HEK293 (cell line): ENCODE data around the gene TYRO3.

Source experiments
- CTCF ChIA-PET: fragments of 350-600 bp; formaldehyde crosslinking; extraction: SDS; loops from one replicate; lab custom pipeline; 2021; ENCODE audit warnings: antibody characterized with exemption; lab: Yijun Ruan, JAX
- POLR2A ChIA-PET: fragments of 300-600 bp; formaldehyde crosslinking; extraction: SDS; loops from one replicate; lab custom pipeline; 2020; ENCODE audit warnings: antibody characterized with exemption, inconsistent platforms; lab: Yijun Ruan, JAX
- H3K27ac ChIP-seq: fragments of 200-500 bp; sonication (Bioruptor generic); 2 replicates; pipeline ENCODE4 v1.5.1; 2014; ENCODE audit warnings: low read depth, low read length, control low read depth, inconsistent platforms; ENCODE audit errors: extremely low read depth
- H3K36me3 ChIP-seq, 2 experiments: fragments of 200-500 bp in 1 of 2; sonication (Bioruptor generic) in 1 of 2; 1 replicate in 1 of 2; 2 replicates in 1 of 2; pipeline ENCODE4 v1.5.1; 2014 to 2017; ENCODE audit warnings: inconsistent platforms in 2 of 2, low read length in 2 of 2; ENCODE audit not compliant: control insufficient read depth in 2 of 2, insufficient read depth in 1 of 2
- H3K4me1 ChIP-seq: fragments of 200-500 bp; sonication (Bioruptor generic); 2 replicates; pipeline ENCODE4 v1.5.1; 2014; ENCODE audit warnings: mild to moderate bottlenecking, low read length, inconsistent platforms; ENCODE audit not compliant: control insufficient read depth, insufficient read depth
- H3K4me3 ChIP-seq: 2 replicates; pipeline ENCODE4 v1.5.1; 2011; ENCODE audit warnings: low read depth, mild to moderate bottlenecking, control low read depth, low read length, moderate library complexity
- H3K9me3 ChIP-seq: fragments of 200-500 bp; sonication (Bioruptor generic); 2 replicates; pipeline ENCODE4 v1.5.1; 2014; ENCODE audit warnings: low read depth, low read length, inconsistent platforms; ENCODE audit not compliant: control insufficient read depth, insufficient read depth
- ATF2 ChIP-seq: fragments of 450-650 bp; formaldehyde crosslinking; IDR thresholded peaks from 2 replicates; pipeline ENCODE4 v1.5.1; 2016; ENCODE audit warnings: missing biosample characterization, missing genetic modification characterization, low read depth
- BCL6B ChIP-seq: fragments of 450-650 bp; formaldehyde crosslinking; IDR thresholded peaks from 2 replicates; pipeline ENCODE4 v1.5.1; 2017; ENCODE audit warnings: missing biosample characterization, missing genetic modification characterization
- EGR2 ChIP-seq: fragments of 450-650 bp; formaldehyde crosslinking; IDR thresholded peaks from 2 replicates; pipeline ENCODE4 v1.5.1; 2016; ENCODE audit warnings: low read depth, missing biosample characterization, missing genetic modification characterization
- ELK4 ChIP-seq: IDR thresholded peaks from 2 replicates; pipeline ENCODE4 v1.6.1; 2011; ENCODE audit warnings: mild to moderate bottlenecking, low read depth, low read length, borderline replicate concordance
- FEZF1 ChIP-seq: fragments of 450-650 bp; formaldehyde crosslinking; IDR thresholded peaks from 2 replicates; pipeline ENCODE4 v1.5.1; 2016; ENCODE audit warnings: missing biosample characterization, missing genetic modification characterization
- GLIS1 ChIP-seq: fragments of 450-650 bp; formaldehyde crosslinking; IDR thresholded peaks from 2 replicates; pipeline ENCODE4 v1.5.1; 2016; ENCODE audit warnings: missing biosample characterization, missing genetic modification characterization
- KLF10 ChIP-seq: fragments of 450-650 bp; IDR thresholded peaks from 2 replicates; pipeline ENCODE4 v1.5.1; 2018; ENCODE audit warnings: missing biosample characterization, mild to moderate bottlenecking, missing genetic modification characterization
- MZF1 ChIP-seq: fragments of 450-650 bp; formaldehyde crosslinking; IDR thresholded peaks from 2 replicates; pipeline ENCODE4 v1.5.1; 2017; ENCODE audit warnings: missing biosample characterization, missing genetic modification characterization, borderline replicate concordance
- RBAK ChIP-seq: fragments of 450-650 bp; formaldehyde crosslinking; IDR thresholded peaks from 2 replicates; pipeline ENCODE4 v1.5.1; 2016; ENCODE audit warnings: missing biosample characterization, missing genetic modification characterization
- SP3 ChIP-seq: fragments of 450-650 bp; formaldehyde crosslinking; IDR thresholded peaks from 2 replicates; pipeline ENCODE4 v1.5.1; 2016; ENCODE audit warnings: missing biosample characterization, missing genetic modification characterization
- WT1 ChIP-seq: fragments of 450-650 bp; formaldehyde crosslinking; IDR thresholded peaks from 2 replicates; pipeline ENCODE4 v1.5.1; 2016; ENCODE audit warnings: missing biosample characterization, missing genetic modification characterization
- ZBTB48 ChIP-seq: fragments of 450-650 bp; formaldehyde crosslinking; IDR thresholded peaks from 2 replicates; pipeline ENCODE4 v1.5.1; 2016; ENCODE audit warnings: missing biosample characterization, missing genetic modification characterization
- ZFP69B ChIP-seq: fragments of 450-650 bp; formaldehyde crosslinking; IDR thresholded peaks from 2 replicates; pipeline ENCODE4 v1.5.1; 2016; ENCODE audit warnings: missing biosample characterization, missing genetic modification characterization
- ZIC2 ChIP-seq: fragments of 450-650 bp; formaldehyde crosslinking; IDR thresholded peaks from 2 replicates; pipeline ENCODE4 v1.5.1; 2016; ENCODE audit warnings: missing biosample characterization, missing genetic modification characterization
- ZNF112 ChIP-seq: fragments of 450-650 bp; formaldehyde crosslinking; IDR thresholded peaks from 2 replicates; pipeline ENCODE4 v1.5.0; 2017; ENCODE audit warnings: missing biosample characterization, missing genetic modification characterization
- ZNF114 ChIP-seq: fragments of 450-650 bp; formaldehyde crosslinking; IDR thresholded peaks from 2 replicates; pipeline ENCODE4 v1.5.0; 2017; ENCODE audit warnings: missing biosample characterization, missing genetic modification characterization
- ZNF184 ChIP-seq: fragments of 450-650 bp; IDR thresholded peaks from 2 replicates; pipeline ENCODE4 v1.5.1; 2018; ENCODE audit warnings: missing biosample characterization, mild to moderate bottlenecking, missing genetic modification characterization
- ZNF2 ChIP-seq: fragments of 450-650 bp; formaldehyde crosslinking; IDR thresholded peaks from 2 replicates; pipeline ENCODE4 v1.5.1; 2016; ENCODE audit warnings: missing biosample characterization, missing genetic modification characterization
- ZNF221 ChIP-seq: fragments of 450-650 bp; formaldehyde crosslinking; IDR thresholded peaks from 2 replicates; pipeline ENCODE4 v1.5.1; 2017; ENCODE audit warnings: missing biosample characterization, missing genetic modification characterization, borderline replicate concordance
- ZNF223 ChIP-seq: fragments of 450-650 bp; formaldehyde crosslinking; IDR thresholded peaks from 2 replicates; pipeline ENCODE4 v1.5.1; 2016; ENCODE audit warnings: missing biosample characterization, missing genetic modification characterization
- ZNF350 ChIP-seq: fragments of 450-650 bp; formaldehyde crosslinking; IDR thresholded peaks from 2 replicates; pipeline ENCODE4 v1.5.0; 2017; ENCODE audit warnings: missing biosample characterization, mild to moderate bottlenecking, missing genetic modification characterization
- ZNF391 ChIP-seq: fragments of 450-650 bp; formaldehyde crosslinking; IDR thresholded peaks from 2 replicates; pipeline ENCODE4 v1.5.1; 2016; ENCODE audit warnings: low read depth, missing biosample characterization, missing genetic modification characterization, borderline replicate concordance
- ZNF404 ChIP-seq: fragments of 450-650 bp; formaldehyde crosslinking; IDR thresholded peaks from 2 replicates; pipeline ENCODE4 v1.5.1; 2017; ENCODE audit warnings: missing biosample characterization, missing genetic modification characterization
- ZNF416 ChIP-seq: fragments of 450-650 bp; formaldehyde crosslinking; IDR thresholded peaks from 2 replicates; pipeline ENCODE4 v1.5.1; 2016; ENCODE audit warnings: missing biosample characterization, missing genetic modification characterization
- ZNF449 ChIP-seq: fragments of 450-650 bp; formaldehyde crosslinking; IDR thresholded peaks from 2 replicates; pipeline ENCODE4 v1.5.1; 2017; ENCODE audit warnings: missing biosample characterization, mild to moderate bottlenecking, missing genetic modification characterization, moderate library complexity
- ZNF488 ChIP-seq: fragments of 450-650 bp; formaldehyde crosslinking; IDR thresholded peaks from 2 replicates; pipeline ENCODE4 v1.5.1; 2016; ENCODE audit warnings: missing biosample characterization, missing genetic modification characterization
- ZNF501 ChIP-seq: fragments of 450-650 bp; formaldehyde crosslinking; IDR thresholded peaks from 2 replicates; pipeline ENCODE4 v1.5.1; 2016; ENCODE audit warnings: missing biosample characterization, missing genetic modification characterization
- ZNF549 ChIP-seq: fragments of 450-650 bp; IDR thresholded peaks from 2 replicates; pipeline ENCODE4 v1.5.1; 2018; ENCODE audit warnings: missing biosample characterization, missing genetic modification characterization, mild to moderate bottlenecking, inconsistent platforms, moderate library complexity
- ZNF610 ChIP-seq: fragments of 450-650 bp; formaldehyde crosslinking; IDR thresholded peaks from 2 replicates; pipeline ENCODE4 v1.5.1; 2016; ENCODE audit warnings: missing biosample characterization, missing genetic modification characterization, borderline replicate concordance
- ZNF658 ChIP-seq: fragments of 450-650 bp; formaldehyde crosslinking; IDR thresholded peaks from 2 replicates; pipeline ENCODE4; 2016; ENCODE audit warnings: missing biosample characterization, missing genetic modification characterization
- ZNF704 ChIP-seq: fragments of 450-650 bp; formaldehyde crosslinking; IDR thresholded peaks from 2 replicates; pipeline ENCODE4 v1.5.1; 2016; ENCODE audit warnings: missing biosample characterization, missing genetic modification characterization
- ZNF837 ChIP-seq: fragments of 450-650 bp; formaldehyde crosslinking; IDR thresholded peaks from 2 replicates; pipeline ENCODE4 v1.5.1; 2016; ENCODE audit warnings: missing biosample characterization, missing genetic modification characterization

The TYRO3 gene

GRCh38 chr15:41557673-41558399 lies 1.2 kb upstream of the TYRO3 start:
- no peak overlapping the region for H3K4me3 ChIP-seq
- TF ChIP-seq ZNF658 (tag by site-specific recombination): no peak
- TF ChIP-seq ATF2 (tag by site-specific recombination): no peak
- TF ChIP-seq ZNF416 (tag by site-specific recombination): no peak
- TF ChIP-seq KLF10 (tag by site-specific recombination): no peak
- TF ChIP-seq SP3 (tag by site-specific recombination): peak; percentile 72
- no peak for TF ChIP-seq ZNF704
- no peak for TF ChIP-seq ZNF404
- no peak for TF ChIP-seq BCL6B (tag by site-specific recombination)
- no peak for TF ChIP-seq ZNF350 (tag by site-specific recombination)
- TF ChIP-seq ZNF610 (tag by site-specific recombination): no peak
- TF ChIP-seq WT1 (tag by site-specific recombination): no peak
- TF ChIP-seq ZNF449 (tag by site-specific recombination): no peak
- TF ChIP-seq ZFP69B (tag by site-specific recombination): no peak
- TF ChIP-seq ZNF488: no peak
- no peak for TF ChIP-seq RBAK
- TF ChIP-seq ZIC2: peak; percentile 95
- TF ChIP-seq MZF1 (tag by site-specific recombination): no peak
- TF ChIP-seq ZNF114 (tag by site-specific recombination): no peak
- no peak for TF ChIP-seq ZNF549 (tag by site-specific recombination)
- no peak for TF ChIP-seq EGR2 (tag by site-specific recombination)
- TF ChIP-seq ELK4: no peak
- no peak for TF ChIP-seq ZNF112
- TF ChIP-seq ZNF391: no peak
- no peak for TF ChIP-seq ZNF221
- TF ChIP-seq ZNF184 (tag by site-specific recombination): no peak
- TF ChIP-seq ZNF223 (tag by site-specific recombination): no peak
- no peak for TF ChIP-seq ZNF501
- TF ChIP-seq GLIS1 (tag by site-specific recombination): peak; percentile 63
- peak; percentile 59; the same call in 1 of the 2 replicates for TF ChIP-seq ZNF2 (tag by site-specific recombination)
- TF ChIP-seq FEZF1 (tag by site-specific recombination): no peak
- 0 out of 2 replicates have a peak, but pooled peaks have one; percentile 14 for TF ChIP-seq ZBTB48 (tag by site-specific recombination)
- no peak for TF ChIP-seq ZNF837 (tag by site-specific recombination)

More at GRCh38 chr15:41557673-41558399, 1.2 kb upstream of the TYRO3 start:
- Histone ChIP-seq H3K4me1 (peaks cover 5% of the 10 kb centered on the region; the same call in 1 of the 2 replicates), H3K9me3 (no peaks in the 10 kb centered on the region), H3K27ac (peak overlapping the region; percentile 51; the same call in 1 of the 2 replicates), H3K36me3 (peaks cover 0 to 11% of the 10 kb centered on the region in 2 experiments; a peak in 1 of 3 replicates)
- ChIA-PET POLR2A (interaction anchor here (0.8 to 2.0 kb wide), 4 partner anchors 11 to 63 kb away, joined by 3 to 11 read pairs (median 6); partner anchors contain the start of gene RPAP1), CTCF (interaction anchor here (0.6 to 2.0 kb wide), 16 partner anchors 9 to 652 kb away, joined by 3 to 6 read pairs (median 4); partner anchors contain the start of genes ITPKA and MAPKBP1)
